Cardiac muscle cell (in vitro differentiated cells and primary cell): ENCODE measurements around the gene CTNND2. TPM values are rescaled to one million over a fixed set of nuclear protein-coding genes. Genes with fewer than 3 reads are reported as not detected.

Experiments used
- DNase-seq, 2 donors: peaks; one replicate each; pipeline versions ENCODE4 v3.0.0 to v3.0.0-alpha.2; 2010 to 2017; ENCODE audit warnings: low read depth in 1 of 2, low spot score in 1 of 2
- H3K27ac ChIP-seq: fragments of 200-600 bp; sonication (generic); 2 replicates; pipeline ENCODE4 v1.5.1; 2016
- H3K27me3 ChIP-seq: fragments of 200-600 bp; sonication (generic); 2 replicates; pipeline ENCODE4 v1.6.0; 2016; ENCODE audit warnings: control low read depth
- H3K36me3 ChIP-seq: fragments of 200-600 bp; sonication (generic); 2 replicates; pipeline ENCODE4 v1.5.1; 2016; ENCODE audit warnings: control low read depth
- H3K4me1 ChIP-seq: fragments of 200-600 bp; sonication (generic); 2 replicates; pipeline ENCODE4 v1.8.1; 2017; ENCODE audit warnings: low read depth, mild to moderate bottlenecking, mixed run types
- H3K4me3 ChIP-seq: fragments of 200-600 bp; sonication (generic); 2 replicates; pipeline ENCODE4 v1.5.1; 2016; ENCODE audit warnings: mild to moderate bottlenecking
- H3K9me3 ChIP-seq: fragments of 200-600 bp; sonication (generic); 2 replicates; pipeline ENCODE4 v1.5.1; 2017; ENCODE audit warnings: low read depth, mild to moderate bottlenecking, control low read depth
- CTCF ChIP-seq: IDR thresholded peaks from 2 replicates; pipeline ENCODE4 v1.5.1; 2012; ENCODE audit warnings: low read depth, mild to moderate bottlenecking, low read length
- polyA plus RNA-seq: library from polyadenylated mRNA; unstranded; fragments of >200 nt; fragmentation: Nextera tagmentation; extraction: Ambion mirVana; gene quantifications from 2 replicates; pipeline ENCODE4 v1.2.1, GENCODE V29; 2016
- total RNA-seq: library from RNA; depleted of rRNA; stranded (reverse); fragments of >200 nt; gene quantifications from 2 replicates; pipeline ENCODE4 v1.2.3, GENCODE V29; 2016

Gene CTNND2
- total and polyA plus RNA-seq, 2 experiments from 2014 or later: 11.0 to 12.7 TPM

DNA sequence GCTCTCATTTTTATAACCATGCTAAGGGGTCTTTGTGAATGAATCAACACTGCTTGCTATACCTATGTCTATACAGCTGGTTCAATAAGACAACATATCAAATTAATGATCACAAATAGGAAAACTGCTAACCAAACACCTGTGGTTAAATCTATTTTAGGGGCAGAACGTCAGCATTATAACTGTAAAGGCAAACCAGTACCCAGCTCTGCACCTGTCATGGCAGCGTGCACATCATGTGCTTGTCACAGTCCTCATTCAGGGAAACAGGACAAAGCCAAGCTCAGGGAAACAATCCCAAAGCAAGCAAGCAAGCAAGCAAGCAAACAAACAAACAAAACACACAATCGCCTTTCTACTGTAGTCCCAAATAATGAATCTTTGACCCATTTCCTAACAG lies 865.5 kb downstream of the CTNND2 start:
- Histone ChIP-seq H3K9me3 (no peaks in the 10 kb centered on the region), H3K27ac (no peak overlapping the region), H3K36me3 (no peaks in the 10 kb centered on the region), H3K4me3 (no peak overlapping the region), H3K27me3 (no peaks in the 10 kb centered on the region), H3K4me1 (peaks cover 3% of the 10 kb centered on the region)
- TF ChIP-seq CTCF: no peak
- DNase-seq: no peak

DNA sequence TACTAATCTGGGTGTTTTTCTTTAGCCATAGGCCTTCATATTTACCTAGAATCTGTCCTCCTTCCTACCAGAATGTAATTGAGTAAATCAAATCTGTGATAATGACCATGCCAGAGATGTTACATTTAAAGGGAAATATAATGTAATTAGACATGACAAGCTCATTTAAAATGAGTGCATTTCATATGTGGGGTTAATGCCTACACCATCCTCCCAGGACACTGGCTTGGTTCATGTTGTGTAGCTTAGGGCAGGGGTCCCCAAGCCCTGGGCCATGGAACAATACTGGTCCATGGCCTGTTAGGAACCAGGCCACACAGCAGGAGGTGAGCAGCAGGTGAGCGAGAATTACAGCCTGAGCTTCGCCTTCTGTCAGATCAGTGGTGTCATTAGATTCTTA lies 866.3 kb downstream of the CTNND2 start:
- Histone ChIP-seq H3K27ac (no peak overlapping the region), H3K36me3 (no peaks in the 10 kb centered on the region), H3K9me3 (no peaks in the 10 kb centered on the region), H3K27me3 (no peaks in the 10 kb centered on the region), H3K4me3 (no peak overlapping the region), H3K4me1 (peaks cover 3% of the 10 kb centered on the region)
- no peak for DNase-seq
- no peak for TF ChIP-seq CTCF

- no peak for DNase-seq
- Histone ChIP-seq H3K27me3 (no peaks in the 10 kb centered on the region), H3K9me3 (no peaks in the 10 kb centered on the region), H3K36me3 (no peaks in the 10 kb centered on the region), H3K27ac (no peak overlapping the region), H3K4me3 (no peak overlapping the region), H3K4me1 (peaks cover 3% of the 10 kb centered on the region)
- no peak for TF ChIP-seq CTCF
Observed at GRCh38 chr5:11037080-11037479, 867.2 kb downstream of the CTNND2 start.

- H3K27me3 ChIP-seq: no peaks in the 10 kb centered on the region
- H3K27ac ChIP-seq: no peak overlapping the region
- no peak for DNase-seq
- TF ChIP-seq CTCF: no peak
- H3K4me1 ChIP-seq: no peaks in the 10 kb centered on the region
- H3K36me3 ChIP-seq: no peaks in the 10 kb centered on the region
- H3K9me3 ChIP-seq: no peaks in the 10 kb centered on the region
- no peak overlapping the region for H3K4me3 ChIP-seq
Observed at GRCh38 chr5:11030671-11031070, 873.6 kb downstream of the CTNND2 start.

GRCh38 chr5:11027660-11028059 lies 876.6 kb downstream of the CTNND2 start:
- H3K27ac ChIP-seq: no peak overlapping the region
- no peak for DNase-seq
- TF ChIP-seq CTCF: no peak

GRCh38 chr5:11026543-11026942 lies 877.7 kb downstream of the CTNND2 start:
- no peak overlapping the region for H3K4me3 ChIP-seq
- no peak for DNase-seq
- H3K9me3 ChIP-seq: no peaks in the 10 kb centered on the region
- no peaks in the 10 kb centered on the region for H3K36me3 ChIP-seq
- no peak overlapping the region for H3K27ac ChIP-seq
- TF ChIP-seq CTCF: no peak
- H3K27me3 ChIP-seq: no peaks in the 10 kb centered on the region
- H3K4me1 ChIP-seq: peaks cover 17% of the 10 kb centered on the region

More at GRCh38 chr5:11027660-11028059, 876.6 kb downstream of the CTNND2 start:
- H3K27me3 ChIP-seq: no peaks in the 10 kb centered on the region
- no peaks in the 10 kb centered on the region for H3K36me3 ChIP-seq
- H3K4me3 ChIP-seq: no peak overlapping the region
- peaks cover 17% of the 10 kb centered on the region for H3K4me1 ChIP-seq
- H3K9me3 ChIP-seq: no peaks in the 10 kb centered on the region
